B cell (primary cell): Measurements from ENCODE around the gene DPH6.

Experiments used
- CTCF ChIP-seq: fragments of 200-600 bp; IDR thresholded peaks from one replicate; pipeline ENCODE4 v1.8.0; 2022; ENCODE audit warnings: antibody characterized with exemption, mild to moderate bottlenecking
- EZH2 ChIP-seq: IDR thresholded peaks from 2 replicates; pipeline ENCODE4 v1.6.1; 2012; ENCODE audit warnings: borderline replicate concordance, low read depth, mild to moderate bottlenecking, moderate library complexity, low read length; ENCODE audit not compliant: insufficient read depth, poor library complexity, severe bottlenecking

DNA sequence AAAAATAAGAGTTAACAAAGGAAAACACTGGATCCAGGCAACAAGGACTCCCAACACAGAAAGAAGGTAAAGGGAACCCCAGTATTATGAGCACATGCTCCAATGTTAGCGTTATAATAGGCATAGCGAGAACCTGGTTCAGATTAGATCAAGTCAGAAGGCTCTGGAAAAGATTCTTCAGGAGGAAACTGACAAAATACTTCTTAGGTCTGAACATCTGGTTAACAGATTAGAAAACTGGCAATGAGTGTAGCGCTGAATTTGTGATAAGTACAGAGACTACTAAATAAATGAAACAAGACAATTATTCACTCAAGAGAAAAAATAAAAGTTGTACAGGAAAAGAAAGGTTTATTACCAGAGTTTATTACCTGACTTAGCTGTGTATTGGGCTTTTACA lies 146.1 kb downstream of the DPH6 start:
- TF ChIP-seq CTCF (no peak), EZH2 (no peak)
